Tibial artery (tissue), 4 donors: ENCODE results near the gene TEX44.
"Not testable (repeated sequence)": the region's sequence is repeated elsewhere in the genome, so short reads cannot be mapped to it uniquely, and the experiment has no call there.

ENCODE experiments used
- DNase-seq, 2 donors: peaks; one replicate each; pipeline ENCODE4 v3.0.0-alpha.2; 2019
- H3K27ac ChIP-seq, 2 donors: fragments of 200-600 bp; sonication (generic) in 1 of 2; 1 replicate in 1 of 2; 2 replicates in 1 of 2; pipeline ENCODE4 v1.5.1; 2018 to 2019; ENCODE audit warnings: mild to moderate bottlenecking in 1 of 2
- H3K27me3 ChIP-seq, 2 donors: fragments of 200-600 bp; sonication (generic) in 1 of 2; one replicate each; pipeline versions ENCODE4 v1.5.1 to v1.6.0; 2016 to 2019
- H3K36me3 ChIP-seq, 3 donors: fragments of 200-600 bp; sonication (generic) in 2 of 3; one replicate each; pipeline ENCODE4 v1.5.1; 2016 to 2019; ENCODE audit warnings: mild to moderate bottlenecking in 2 of 3
- H3K4me1 ChIP-seq, 4 donors: fragments of 200-600 bp; sonication (generic) in 2 of 4; 1 replicate in 3 of 4; 2 replicates in 1 of 4; pipeline ENCODE4 v1.5.1; 2016 to 2019
- H3K4me3 ChIP-seq, 2 donors: fragments of 200-600 bp; sonication (generic) in 1 of 2; 1 replicate in 1 of 2; 2 replicates in 1 of 2; pipeline ENCODE4 v1.5.1; 2018 to 2019; ENCODE audit warnings: mild to moderate bottlenecking in 2 of 2
- H3K9me3 ChIP-seq, 3 donors: fragments of 200-600 bp; sonication (generic) in 1 of 3; one replicate each; pipeline ENCODE4 v1.5.1; 2016 to 2019
- intact Hi-C: fragments of 100-400 bp; cut with DNase I; formaldehyde crosslinking; loops from one replicate; pipeline ENCODE4 v1.15.0; 2023; ENCODE audit warnings: low total_unique reads
- TF ChIP-seq, protein P1 (sequence below), 2 experiments: fragments of 200-600 bp in 1 of 2; fragments of 450-650 bp in 1 of 2; IDR thresholded peaks; one replicate each; pipeline ENCODE4 v1.5.1; 2017 to 2019; ENCODE audit warnings: antibody characterized with exemption in 2 of 2, mild to moderate bottlenecking in 1 of 2, moderate library complexity in 1 of 2

TEX44 gene

DNA sequence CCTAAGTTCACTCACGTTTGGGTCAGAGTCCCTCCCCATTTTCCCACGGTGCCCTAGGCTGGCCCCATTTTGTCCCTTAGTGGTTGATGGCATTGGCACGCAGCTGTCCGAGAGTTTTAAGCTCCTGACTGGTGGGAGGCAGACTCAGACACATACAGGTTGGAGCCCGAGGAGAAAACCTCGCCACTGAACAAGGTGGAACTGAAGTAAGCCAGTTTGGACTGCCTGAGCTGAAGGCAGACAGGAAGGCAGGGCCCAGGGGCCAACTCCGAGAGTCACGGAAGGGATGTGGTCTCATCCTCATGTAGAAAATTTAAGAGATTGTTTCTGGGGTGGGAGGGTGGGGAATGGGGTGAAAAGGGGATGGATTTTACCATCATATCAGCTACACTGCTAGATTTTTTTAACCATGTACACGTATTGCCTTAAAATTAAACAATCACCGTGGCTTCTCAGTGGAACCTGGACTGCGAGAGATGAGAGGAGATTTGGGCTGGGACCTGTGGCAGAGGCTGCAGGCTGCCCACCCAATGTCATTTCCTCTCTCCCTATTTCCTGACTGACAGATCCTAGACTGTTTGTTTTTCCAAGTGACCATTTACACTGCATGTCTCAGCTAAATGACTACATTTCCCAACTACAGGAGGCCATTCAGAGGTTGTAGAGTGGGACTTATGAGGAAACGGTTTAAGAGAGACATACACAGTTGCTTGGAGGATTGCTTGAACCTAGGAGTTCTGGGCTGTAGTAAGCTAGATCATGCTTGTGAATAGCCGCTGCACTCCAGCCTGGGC, 43.0 kb upstream of the TEX44 start:
- Histone ChIP-seq H3K9me3 (peaks cover 0 to 13% (median 5%) of the 10 kb centered on the region in 3 donors), H3K4me3 (no peak overlapping the region), H3K4me1 (peaks cover 0 to 11% (median 7%) of the 10 kb centered on the region in 4 donors), H3K27ac (no peak overlapping the region), H3K27me3 (no peaks in the 10 kb centered on the region), H3K36me3 (no peaks in the 10 kb centered on the region)
- TF ChIP-seq, protein P1, sequence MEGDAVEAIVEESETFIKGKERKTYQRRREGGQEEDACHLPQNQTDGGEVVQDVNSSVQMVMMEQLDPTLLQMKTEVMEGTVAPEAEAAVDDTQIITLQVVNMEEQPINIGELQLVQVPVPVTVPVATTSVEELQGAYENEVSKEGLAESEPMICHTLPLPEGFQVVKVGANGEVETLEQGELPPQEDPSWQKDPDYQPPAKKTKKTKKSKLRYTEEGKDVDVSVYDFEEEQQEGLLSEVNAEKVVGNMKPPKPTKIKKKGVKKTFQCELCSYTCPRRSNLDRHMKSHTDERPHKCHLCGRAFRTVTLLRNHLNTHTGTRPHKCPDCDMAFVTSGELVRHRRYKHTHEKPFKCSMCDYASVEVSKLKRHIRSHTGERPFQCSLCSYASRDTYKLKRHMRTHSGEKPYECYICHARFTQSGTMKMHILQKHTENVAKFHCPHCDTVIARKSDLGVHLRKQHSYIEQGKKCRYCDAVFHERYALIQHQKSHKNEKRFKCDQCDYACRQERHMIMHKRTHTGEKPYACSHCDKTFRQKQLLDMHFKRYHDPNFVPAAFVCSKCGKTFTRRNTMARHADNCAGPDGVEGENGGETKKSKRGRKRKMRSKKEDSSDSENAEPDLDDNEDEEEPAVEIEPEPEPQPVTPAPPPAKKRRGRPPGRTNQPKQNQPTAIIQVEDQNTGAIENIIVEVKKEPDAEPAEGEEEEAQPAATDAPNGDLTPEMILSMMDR (IDR thresholded peaks at IDR 0.05) = no peak
- intact Hi-C loops = no loop called here
- DNase-seq = no peak

DNA sequence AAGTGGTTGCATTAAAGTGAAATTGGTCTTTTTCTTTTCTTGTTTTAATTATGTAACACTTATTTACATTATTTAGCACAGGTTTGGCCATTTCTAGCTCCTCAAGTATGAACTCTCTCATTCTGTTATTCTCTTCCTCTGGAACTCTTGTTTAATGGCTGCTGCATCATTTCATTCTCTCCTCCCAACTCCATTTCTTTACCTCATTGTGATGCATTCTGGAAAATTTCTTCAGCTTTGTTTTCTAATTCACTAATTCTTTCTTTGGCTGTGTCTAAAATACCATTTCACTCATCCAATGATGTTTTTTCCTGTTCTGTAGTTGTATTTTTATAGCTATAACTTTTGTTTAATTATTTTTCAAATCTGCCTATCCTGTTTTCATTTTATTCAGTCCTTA, 39.9 kb upstream of the TEX44 start:
- H3K27ac ChIP-seq = no peak overlapping the region
- intact Hi-C loops = no loop called here
- H3K9me3 ChIP-seq = peaks cover 0 to 13% (median 5%) of the 10 kb centered on the region in 3 donors
- no peak for DNase-seq
- no peaks in the 10 kb centered on the region for H3K27me3 ChIP-seq
- no peak overlapping the region for H3K4me3 ChIP-seq
- H3K4me1 ChIP-seq = peaks cover 0 to 8% (median 3%) of the 10 kb centered on the region in 4 donors
- TF ChIP-seq, protein P1 (IDR thresholded peaks at IDR 0.05) = no peak
- H3K36me3 ChIP-seq = no peaks in the 10 kb centered on the region

DNA sequence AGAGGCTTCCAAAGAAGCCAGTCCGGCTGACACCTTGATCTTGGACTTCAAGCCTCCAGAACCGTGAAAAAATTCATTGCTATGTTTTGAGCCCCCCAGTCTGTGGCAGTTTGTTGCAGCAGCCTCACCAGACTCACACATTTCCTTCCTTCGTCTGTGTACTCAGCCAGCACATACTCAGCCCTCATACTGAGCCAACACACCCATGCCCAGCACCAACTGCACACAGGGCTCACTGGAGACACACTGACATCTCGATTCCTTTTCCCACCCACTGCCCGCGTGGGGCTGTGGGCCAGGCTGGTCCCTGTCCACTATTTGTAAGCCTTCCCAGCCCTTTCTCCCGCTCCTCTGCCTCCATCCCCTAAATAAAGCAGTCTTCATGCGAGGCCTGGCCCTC, 38.3 kb upstream of the TEX44 start:
- TF ChIP-seq, protein P1 (IDR thresholded peaks at IDR 0.05) = no peak
- Histone ChIP-seq H3K4me3 (peak overlapping the region; percentile 21 to 48), H3K36me3 (no peaks in the 10 kb centered on the region), H3K27me3 (no peaks in the 10 kb centered on the region), H3K27ac (peak overlapping the region; percentile 69 to 76), H3K9me3 (peaks cover 0 to 13% (median 5%) of the 10 kb centered on the region in 3 donors), H3K4me1 (peaks cover 0 to 8% (median 3%) of the 10 kb centered on the region in 4 donors)
- intact Hi-C loops = no loop called here
- DNase-seq = no peak

DNA sequence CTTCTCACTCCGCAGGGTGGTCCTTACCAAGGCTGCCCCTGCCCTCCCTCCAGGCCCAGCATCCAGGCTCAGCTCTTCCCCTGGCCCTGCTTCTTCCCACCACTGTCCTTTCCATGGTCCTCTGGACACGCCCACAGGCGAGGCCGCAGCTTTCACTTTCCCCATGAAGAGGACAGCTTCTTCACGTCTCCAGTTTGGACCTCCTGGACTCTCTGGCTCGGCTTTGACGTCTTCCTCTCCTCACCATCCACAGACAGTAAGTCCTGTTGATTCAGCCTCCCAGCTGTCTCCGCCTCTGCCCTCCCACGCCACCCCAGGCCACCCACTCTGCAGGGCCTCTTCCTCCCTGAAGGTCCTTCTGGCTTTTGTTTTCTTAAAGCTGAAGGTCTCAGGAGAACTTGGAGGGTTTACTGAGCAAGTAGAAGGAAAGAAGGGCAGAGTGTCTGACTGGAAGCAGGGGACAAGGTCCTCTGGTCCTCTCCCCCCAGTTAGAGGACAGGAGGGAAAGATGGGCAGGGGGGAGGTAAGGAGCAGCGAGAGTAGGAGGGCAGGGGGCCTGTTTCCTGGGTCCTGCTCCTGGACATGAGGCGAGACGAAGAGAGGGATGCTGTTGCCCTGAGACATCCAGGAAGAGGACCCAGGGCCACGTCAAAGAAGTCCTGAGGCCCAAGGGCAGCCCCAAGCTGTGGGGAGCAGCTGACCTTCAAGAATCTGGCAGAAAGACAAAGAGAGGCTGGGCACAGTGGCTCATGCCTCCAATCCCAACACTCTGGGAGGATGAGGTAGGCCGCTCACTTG, 37.7 kb upstream of the TEX44 start:
- TF ChIP-seq, protein P1 (IDR thresholded peaks at IDR 0.05) = no peak
- H3K4me1 ChIP-seq = peaks cover 0 to 8% (median 3%) of the 10 kb centered on the region in 4 donors
- H3K4me3 ChIP-seq = peak overlapping the region; percentile 21 to 48
- peak; percentile 62 to 77 for DNase-seq
- peaks cover 0 to 13% (median 5%) of the 10 kb centered on the region in 3 donors for H3K9me3 ChIP-seq
- no peaks in the 10 kb centered on the region for H3K36me3 ChIP-seq
- intact Hi-C loops = loop anchor here (5.0 kb wide), 1 partner anchor 33 kb away; no protein-coding TSS in a partner anchor
- H3K27me3 ChIP-seq = no peaks in the 10 kb centered on the region
- peak overlapping the region; percentile 69 to 76 for H3K27ac ChIP-seq

DNA sequence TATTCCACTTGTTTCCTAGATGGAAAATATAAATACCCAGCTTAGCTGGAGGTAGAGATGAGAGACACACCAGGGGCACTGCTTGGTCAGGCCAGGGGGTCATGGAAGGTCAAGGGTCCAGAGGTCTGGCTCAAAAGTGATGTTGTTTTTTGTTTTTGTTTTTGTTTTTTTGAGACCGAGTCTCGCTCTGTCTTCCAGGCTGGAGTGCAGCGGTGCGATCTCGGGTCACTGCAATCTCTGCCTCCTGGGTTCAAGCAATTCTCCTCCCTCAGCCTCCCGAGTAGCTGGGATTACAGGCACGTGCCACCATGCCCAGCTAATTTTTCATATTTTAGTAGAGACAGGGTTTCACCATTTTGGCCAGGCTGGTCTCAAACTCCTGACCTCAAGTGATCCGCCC, 36.2 kb upstream of the TEX44 start:
- intact Hi-C loops = loop anchor here (5.0 kb wide), 1 partner anchor 34 kb away; no protein-coding TSS in a partner anchor
- not testable (repeated sequence) for H3K4me1 ChIP-seq, DNase-seq, H3K27ac ChIP-seq, H3K4me3 ChIP-seq, H3K27me3 ChIP-seq, H3K36me3 ChIP-seq
- peaks cover 0 to 13% (median 5%) of the 10 kb centered on the region in 3 donors for H3K9me3 ChIP-seq
